ENCODE results near the gene CNTF. TPM values are rescaled to one million over a fixed set of nuclear protein-coding genes. Genes with fewer than 3 reads are reported as not detected.
A peak's percentile ranks its signal among the peaks of the same experiment; 100 is the strongest.

Gene CNTF
- total RNA-seq, 2 donors from 2014 or later = 3.8 to 4.3 TPM

DNA sequence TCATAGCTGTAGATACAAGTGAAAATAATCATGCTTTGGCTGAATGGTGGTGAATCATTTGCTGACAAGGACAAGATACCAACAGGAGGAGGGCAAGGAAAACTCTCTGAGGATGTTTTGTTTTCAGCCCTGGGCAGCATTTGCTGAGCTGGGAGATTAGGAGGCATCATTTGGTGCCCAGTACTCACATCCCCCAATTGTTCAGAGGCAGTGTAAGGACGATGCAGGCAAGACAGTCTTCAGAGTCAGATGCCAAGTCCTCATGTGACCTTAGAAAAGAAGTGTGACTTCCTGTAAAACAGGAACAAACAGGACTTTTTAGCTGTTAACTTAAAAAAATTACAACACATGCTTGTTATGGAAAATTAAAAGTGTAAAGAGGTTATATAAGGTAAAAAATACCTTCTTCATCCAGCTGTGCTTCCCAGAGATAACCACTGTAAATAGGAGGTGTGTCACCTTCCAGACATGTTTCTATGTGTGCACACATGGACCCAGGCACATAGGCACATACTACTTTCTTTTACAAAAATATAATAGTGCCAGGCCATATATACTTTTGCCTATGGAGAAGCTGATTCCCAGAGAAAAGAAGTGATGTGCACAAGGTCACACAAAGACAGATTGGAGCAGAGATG is 18.0 kb downstream of the CNTF start:
- Mint-ChIP-seq H3K4me3 (peak overlapping the region; percentile 2), H3K4me1 (peaks cover 25% of the 10 kb centered on the region), H3K36me3 (ENCODE audit: low read depth) (peaks cover 2% of the 10 kb centered on the region), H3K27me3 (no peaks in the 10 kb centered on the region), H3K27ac (peak overlapping the region; percentile 19)
- H3K9me3 ChIP-seq (ENCODE audit: control insufficient read depth, low read length, poor library complexity, severe bottlenecking) = no peaks in the 10 kb centered on the region
- DNase-seq (no peak), ATAC-seq (no peak)

- peaks cover 25% of the 10 kb centered on the region for H3K4me1 Mint-ChIP-seq
- no peak overlapping the region for H3K4me3 Mint-ChIP-seq
- H3K9me3 ChIP-seq (ENCODE audit: control insufficient read depth, low read length, poor library complexity, severe bottlenecking) = no peaks in the 10 kb centered on the region
- no peaks in the 10 kb centered on the region for H3K27me3 Mint-ChIP-seq
- peaks cover 3% of the 10 kb centered on the region for H3K36me3 Mint-ChIP-seq (ENCODE audit: low read depth)
- H3K27ac Mint-ChIP-seq = peak overlapping the region; percentile 37
- ATAC-seq (no peak), DNase-seq (no peak)
Observed at GRCh38 chr11:58641341-58641740, 18.9 kb downstream of the CNTF start.

GRCh38 chr11:58641803-58642581 is 19.5 kb downstream of the CNTF start:
- peaks cover 25% of the 10 kb centered on the region for H3K4me1 Mint-ChIP-seq
- H3K36me3 Mint-ChIP-seq (ENCODE audit: low read depth) = peaks cover 5% of the 10 kb centered on the region
- ATAC-seq = no peak
- no peaks in the 10 kb centered on the region for H3K9me3 ChIP-seq (ENCODE audit: control insufficient read depth, low read length, poor library complexity, severe bottlenecking)
- DNase-seq = no peak
- no peak overlapping the region for H3K4me3 Mint-ChIP-seq
- no peaks in the 10 kb centered on the region for H3K27me3 Mint-ChIP-seq
- peak overlapping the region; percentile 37 for H3K27ac Mint-ChIP-seq

DNA sequence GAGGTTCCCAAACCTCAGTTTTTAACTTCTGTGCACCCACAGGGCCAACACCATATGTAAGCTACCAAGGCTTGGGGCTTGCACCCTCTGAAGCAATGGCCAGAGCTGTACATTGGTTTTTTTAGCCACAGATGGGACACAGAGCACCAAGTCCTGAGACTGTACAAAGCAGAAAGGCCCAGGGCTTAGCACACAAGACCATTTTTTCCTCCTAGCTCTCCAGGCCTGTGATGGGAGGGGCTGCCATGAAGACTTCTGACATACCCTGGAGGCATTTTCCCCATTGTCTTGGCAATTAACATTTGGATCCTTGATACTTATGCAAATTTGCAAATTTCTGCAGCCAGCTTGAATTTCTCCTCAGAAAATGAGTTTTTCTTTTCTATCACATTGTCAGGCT is 23.4 kb downstream of the CNTF start:
- H3K27me3 Mint-ChIP-seq = no peaks in the 10 kb centered on the region
- no peak for ATAC-seq
- H3K36me3 Mint-ChIP-seq (ENCODE audit: low read depth) = peaks cover 3% of the 10 kb centered on the region
- no peaks in the 10 kb centered on the region for H3K9me3 ChIP-seq (ENCODE audit: control insufficient read depth, low read length, poor library complexity, severe bottlenecking)
- H3K4me1 Mint-ChIP-seq = peaks cover 9% of the 10 kb centered on the region
- H3K4me3 Mint-ChIP-seq = no peak overlapping the region
- DNase-seq = no peak
- no peak overlapping the region for H3K27ac Mint-ChIP-seq

- H3K9me3 ChIP-seq (ENCODE audit: control insufficient read depth, low read length, poor library complexity, severe bottlenecking) = no peaks in the 10 kb centered on the region
- Mint-ChIP-seq H3K27ac (no peak overlapping the region), H3K4me3 (no peak overlapping the region), H3K27me3 (peaks cover 6% of the 10 kb centered on the region), H3K36me3 (ENCODE audit: low read depth) (peaks cover 6% of the 10 kb centered on the region), H3K4me1 (peaks cover 2% of the 10 kb centered on the region)
- ATAC-seq (no peak), DNase-seq (no peak)
Observed at GRCh38 chr11:58647141-58647699, 24.8 kb downstream of the CNTF start.

GRCh38 chr11:58647866-58648265 is 25.4 kb downstream of the CNTF start:
- DNase-seq = no peak
- ATAC-seq = no peak
- no peaks in the 10 kb centered on the region for H3K9me3 ChIP-seq (ENCODE audit: control insufficient read depth, low read length, poor library complexity, severe bottlenecking)
- Mint-ChIP-seq H3K4me3 (no peak overlapping the region), H3K36me3 (ENCODE audit: low read depth) (peaks cover 6% of the 10 kb centered on the region), H3K27me3 (peaks cover 10% of the 10 kb centered on the region), H3K4me1 (no peaks in the 10 kb centered on the region), H3K27ac (no peak overlapping the region)

DNA sequence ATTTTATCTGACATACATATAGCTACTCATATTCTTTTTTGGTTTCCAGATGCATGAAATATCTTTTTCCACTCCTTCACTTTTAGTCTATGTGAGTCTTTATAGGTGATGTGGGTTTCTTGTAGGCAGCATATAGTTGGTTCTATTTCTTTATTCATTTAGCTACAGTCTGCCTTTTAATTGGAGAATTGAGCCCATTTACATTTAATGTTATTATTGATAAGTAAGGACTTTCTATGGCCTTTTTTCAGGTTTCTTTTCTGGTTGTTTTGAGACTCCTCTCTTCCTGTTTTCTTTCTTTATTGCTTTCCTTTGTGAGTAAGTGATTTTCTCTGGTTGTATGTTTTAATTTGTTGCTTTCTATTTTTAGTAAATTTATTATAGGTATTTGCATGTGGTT is 27.2 kb downstream of the CNTF start:
- no peaks in the 10 kb centered on the region for H3K9me3 ChIP-seq (ENCODE audit: control insufficient read depth, low read length, poor library complexity, severe bottlenecking)
- H3K4me3 Mint-ChIP-seq = no peak overlapping the region
- peaks cover 6% of the 10 kb centered on the region for H3K36me3 Mint-ChIP-seq (ENCODE audit: low read depth)
- no peak overlapping the region for H3K27ac Mint-ChIP-seq
- DNase-seq = no peak
- ATAC-seq = no peak
- H3K27me3 Mint-ChIP-seq = peaks cover 17% of the 10 kb centered on the region
- H3K4me1 Mint-ChIP-seq = peaks cover 5% of the 10 kb centered on the region

- H3K9me3 ChIP-seq (ENCODE audit: control insufficient read depth, low read length, poor library complexity, severe bottlenecking) = no peaks in the 10 kb centered on the region
- DNase-seq (no peak), ATAC-seq (no peak)
- Mint-ChIP-seq H3K27ac (no peak overlapping the region), H3K36me3 (ENCODE audit: low read depth) (peaks cover 6% of the 10 kb centered on the region), H3K4me3 (no peak overlapping the region), H3K27me3 (peaks cover 17% of the 10 kb centered on the region), H3K4me1 (peaks cover 5% of the 10 kb centered on the region)
Observed at GRCh38 chr11:58650496-58650895, 28.0 kb downstream of the CNTF start.

DNA sequence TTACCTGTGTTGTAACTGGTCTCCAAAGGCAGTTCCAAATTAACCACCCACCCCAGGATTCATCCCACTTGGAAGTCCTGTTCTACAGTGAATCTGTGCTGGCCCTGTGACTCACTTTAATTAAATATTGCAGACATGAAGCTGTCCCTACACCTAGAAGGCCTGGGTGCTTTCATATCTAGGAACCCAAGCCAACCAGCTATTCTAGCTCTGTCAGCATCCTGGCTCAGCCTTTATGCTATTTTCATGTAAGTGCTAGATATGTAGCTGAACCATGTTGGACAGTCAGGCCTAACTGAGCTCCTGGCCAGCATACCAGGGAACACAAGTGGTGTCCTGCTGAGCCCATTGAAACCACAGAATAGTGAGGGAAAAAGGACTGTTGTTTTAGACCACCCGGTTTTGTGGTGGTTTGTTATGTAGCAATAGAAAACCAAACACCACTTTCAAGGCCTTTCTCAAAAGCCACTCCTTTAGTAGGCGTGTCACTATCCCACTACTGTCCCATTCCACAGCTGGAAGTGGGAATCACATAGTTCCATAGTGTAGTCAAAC is 30.3 kb downstream of the CNTF start:
- Mint-ChIP-seq H3K4me1 (peaks cover 5% of the 10 kb centered on the region), H3K4me3 (no peak overlapping the region), H3K27me3 (peaks cover 17% of the 10 kb centered on the region), H3K36me3 (ENCODE audit: low read depth) (peaks cover 4% of the 10 kb centered on the region), H3K27ac (no peak overlapping the region)
- no peaks in the 10 kb centered on the region for H3K9me3 ChIP-seq (ENCODE audit: control insufficient read depth, low read length, poor library complexity, severe bottlenecking)
- ATAC-seq (no peak), DNase-seq (no peak)

- no peak overlapping the region for H3K27ac Mint-ChIP-seq
- DNase-seq = peak; percentile 47 to 67 (median 54)
- peaks cover 17% of the 10 kb centered on the region for H3K27me3 Mint-ChIP-seq
- H3K4me1 Mint-ChIP-seq = peaks cover 5% of the 10 kb centered on the region
- H3K36me3 Mint-ChIP-seq (ENCODE audit: low read depth) = peaks cover 4% of the 10 kb centered on the region
- no peaks in the 10 kb centered on the region for H3K9me3 ChIP-seq (ENCODE audit: control insufficient read depth, low read length, poor library complexity, severe bottlenecking)
- peak; percentile 99 for ATAC-seq
- H3K4me3 Mint-ChIP-seq = no peak overlapping the region
Observed at GRCh38 chr11:58654079-58654907, 31.8 kb downstream of the CNTF start.

- H3K9me3 ChIP-seq (ENCODE audit: control insufficient read depth, low read length, poor library complexity, severe bottlenecking) = no peaks in the 10 kb centered on the region
- Mint-ChIP-seq H3K27me3 (peaks cover 19% of the 10 kb centered on the region), H3K4me3 (no peak overlapping the region), H3K36me3 (ENCODE audit: low read depth) (peaks cover 4% of the 10 kb centered on the region), H3K4me1 (peaks cover 5% of the 10 kb centered on the region), H3K27ac (no peak overlapping the region)
- ATAC-seq (no peak), DNase-seq (no peak)
Observed at GRCh38 chr11:58654908-58655296, 32.4 kb downstream of the CNTF start.

- Mint-ChIP-seq H3K36me3 (ENCODE audit: low read depth) (peaks cover 4% of the 10 kb centered on the region), H3K4me1 (peaks cover 5% of the 10 kb centered on the region), H3K27me3 (peaks cover 28% of the 10 kb centered on the region), H3K27ac (no peak overlapping the region), H3K4me3 (no peak overlapping the region)
- H3K9me3 ChIP-seq (ENCODE audit: control insufficient read depth, low read length, poor library complexity, severe bottlenecking) = no peaks in the 10 kb centered on the region
- DNase-seq = no peak
- ATAC-seq = no peak
Observed at GRCh38 chr11:58656348-58656747, 33.9 kb downstream of the CNTF start.

DNA sequence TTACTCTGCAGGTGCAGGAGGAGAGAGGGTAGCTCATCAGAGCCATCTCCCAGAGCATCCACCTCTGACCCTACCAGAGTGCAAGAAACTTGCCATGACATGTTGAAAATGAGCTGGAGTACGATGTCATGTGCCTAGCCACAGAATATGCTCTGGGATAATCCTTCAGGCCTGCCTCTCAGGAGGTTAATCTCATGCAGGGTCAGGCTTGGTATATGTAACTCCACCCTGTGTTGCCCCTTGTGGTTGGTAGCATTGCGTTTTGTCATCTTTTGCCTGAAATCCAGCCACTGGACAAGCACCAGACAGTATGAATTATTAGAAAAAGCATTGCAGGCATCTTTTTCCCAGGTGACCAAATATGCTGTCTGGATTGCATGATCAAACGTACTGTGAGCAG is 36.2 kb downstream of the CNTF start:
- Mint-ChIP-seq H3K27ac (no peak overlapping the region), H3K4me3 (no peak overlapping the region), H3K27me3 (peaks cover 31% of the 10 kb centered on the region), H3K4me1 (peaks cover 5% of the 10 kb centered on the region), H3K36me3 (ENCODE audit: low read depth) (no peaks in the 10 kb centered on the region)
- no peak for ATAC-seq
- no peaks in the 10 kb centered on the region for H3K9me3 ChIP-seq (ENCODE audit: control insufficient read depth, low read length, poor library complexity, severe bottlenecking)
- DNase-seq = no peak

All from T-helper 17 cell (primary cell).